ENCODE results near the gene PARP4. TPM values are rescaled to one million over a fixed set of nuclear protein-coding genes. Genes with fewer than 3 reads are reported as not detected.
"Not testable (repeated sequence)": the region's sequence is repeated elsewhere in the genome, so short reads cannot be mapped to it uniquely, and the experiment has no call there.

The PARP4 gene
- total RNA-seq, 1 donor from 2014 or later, result 30.3 TPM

DNA sequence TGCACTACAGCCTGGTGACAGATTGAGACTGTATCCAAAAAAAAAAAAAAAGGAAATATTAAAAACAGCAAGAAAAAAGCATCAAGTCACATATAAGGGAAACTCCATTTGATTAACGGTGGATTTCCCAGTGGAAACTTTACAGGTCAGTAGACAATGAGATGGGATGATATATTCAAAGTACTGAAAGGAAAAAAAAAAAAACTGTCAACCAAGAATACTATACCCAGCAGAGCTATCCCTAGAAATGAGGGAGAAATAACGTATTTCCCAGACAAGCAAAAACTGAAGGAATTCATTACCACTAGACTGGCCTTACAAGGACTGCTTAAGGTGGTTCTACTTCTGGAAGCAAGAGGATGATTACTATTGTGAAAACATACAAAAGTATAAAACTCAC, 115.8 kb downstream of the PARP4 start:
- Mint-ChIP-seq H3K36me3 (no peaks in the 10 kb centered on the region), H3K27ac (no peak overlapping the region), H3K4me1 (ENCODE audit: unreplicated experiment) (no peaks in the 10 kb centered on the region), H3K9me3 (peaks cover 13% of the 10 kb centered on the region), H3K4me3 (no peak overlapping the region), H3K27me3 (peaks cover 3% of the 10 kb centered on the region)
- TF ChIP-seq, protein P1, sequence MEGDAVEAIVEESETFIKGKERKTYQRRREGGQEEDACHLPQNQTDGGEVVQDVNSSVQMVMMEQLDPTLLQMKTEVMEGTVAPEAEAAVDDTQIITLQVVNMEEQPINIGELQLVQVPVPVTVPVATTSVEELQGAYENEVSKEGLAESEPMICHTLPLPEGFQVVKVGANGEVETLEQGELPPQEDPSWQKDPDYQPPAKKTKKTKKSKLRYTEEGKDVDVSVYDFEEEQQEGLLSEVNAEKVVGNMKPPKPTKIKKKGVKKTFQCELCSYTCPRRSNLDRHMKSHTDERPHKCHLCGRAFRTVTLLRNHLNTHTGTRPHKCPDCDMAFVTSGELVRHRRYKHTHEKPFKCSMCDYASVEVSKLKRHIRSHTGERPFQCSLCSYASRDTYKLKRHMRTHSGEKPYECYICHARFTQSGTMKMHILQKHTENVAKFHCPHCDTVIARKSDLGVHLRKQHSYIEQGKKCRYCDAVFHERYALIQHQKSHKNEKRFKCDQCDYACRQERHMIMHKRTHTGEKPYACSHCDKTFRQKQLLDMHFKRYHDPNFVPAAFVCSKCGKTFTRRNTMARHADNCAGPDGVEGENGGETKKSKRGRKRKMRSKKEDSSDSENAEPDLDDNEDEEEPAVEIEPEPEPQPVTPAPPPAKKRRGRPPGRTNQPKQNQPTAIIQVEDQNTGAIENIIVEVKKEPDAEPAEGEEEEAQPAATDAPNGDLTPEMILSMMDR (conservative IDR thresholded peaks at IDR 0.05), result no peak
- DNase-seq (ENCODE audit: extremely low spot score, unreplicated experiment), result no peak

DNA sequence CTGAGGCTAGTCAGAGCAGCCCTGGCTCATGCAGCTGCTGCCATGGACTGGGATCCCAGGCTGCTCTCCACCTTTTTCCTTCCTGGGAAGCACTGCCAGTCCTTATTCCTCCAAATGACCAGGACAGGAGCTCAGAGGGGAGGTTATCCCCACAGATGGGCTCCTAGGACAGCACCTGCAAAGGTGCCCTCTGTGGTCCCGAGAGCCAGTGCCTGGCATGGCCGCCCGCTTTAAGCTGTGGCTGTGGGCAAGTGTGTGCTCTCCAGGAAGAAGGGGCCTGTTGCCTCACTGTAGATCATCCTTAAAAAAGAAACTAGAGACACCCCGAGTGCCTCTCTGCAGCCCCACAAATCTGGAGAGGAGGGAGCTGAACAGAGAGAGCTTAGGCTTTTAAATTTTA, 119.6 kb downstream of the PARP4 start:
- no peak for DNase-seq (ENCODE audit: extremely low spot score, unreplicated experiment)
- Mint-ChIP-seq H3K27me3 (peaks cover 3% of the 10 kb centered on the region), H3K4me3 (no peak overlapping the region), H3K4me1 (ENCODE audit: unreplicated experiment) (no peaks in the 10 kb centered on the region), H3K27ac (no peak overlapping the region), H3K36me3 (no peaks in the 10 kb centered on the region), H3K9me3 (peaks cover 13% of the 10 kb centered on the region)
- TF ChIP-seq, protein P1 (conservative IDR thresholded peaks at IDR 0.05), result no peak

DNA sequence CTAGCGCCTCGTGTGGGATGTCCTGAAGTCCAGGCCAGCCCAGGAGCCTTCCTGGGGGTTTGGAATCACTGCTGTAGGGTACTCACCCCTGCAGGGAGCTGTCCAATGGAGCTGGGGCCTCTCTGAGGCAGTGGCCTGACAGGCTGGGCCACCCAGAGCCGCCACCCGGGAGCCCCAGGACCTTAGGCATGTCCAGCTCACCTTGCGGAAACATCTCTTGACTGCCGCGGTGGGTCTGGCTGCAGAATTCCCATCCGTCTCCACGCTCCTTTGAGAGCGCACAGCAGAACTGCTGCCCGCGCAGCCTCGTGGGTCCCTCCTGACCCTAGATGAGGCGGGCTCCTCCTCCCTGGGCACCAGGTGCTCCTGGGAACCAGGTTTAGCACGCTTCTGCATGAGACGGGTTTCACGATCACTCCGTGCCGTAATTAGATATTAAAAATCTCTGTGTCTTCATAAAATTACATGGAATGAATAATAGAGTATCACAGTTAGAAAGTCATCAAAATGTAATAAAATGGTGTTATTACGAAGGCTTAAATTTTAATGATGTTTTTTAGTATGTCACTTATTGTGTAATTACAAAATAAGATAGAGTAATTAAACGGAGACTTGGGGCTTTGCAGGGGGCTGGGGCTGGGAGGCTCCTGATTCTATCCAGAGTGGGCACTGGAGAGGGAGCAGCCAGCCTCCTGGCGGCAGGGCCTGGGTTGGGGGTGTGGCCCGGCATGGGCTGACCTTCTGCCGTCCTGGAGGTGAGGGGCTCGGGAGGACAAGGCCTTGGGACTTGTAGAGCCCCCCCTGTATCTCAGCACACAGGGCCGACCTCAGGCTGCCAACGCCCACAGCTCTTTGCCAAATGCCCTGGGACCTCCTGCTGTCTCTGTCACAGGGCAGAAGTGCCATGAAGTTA, 120.6 kb downstream of the PARP4 start:
- not testable (repeated sequence) for H3K27ac Mint-ChIP-seq; H3K4me1 Mint-ChIP-seq (ENCODE audit: unreplicated experiment); H3K4me3 Mint-ChIP-seq; DNase-seq (ENCODE audit: extremely low spot score, unreplicated experiment); H3K36me3 Mint-ChIP-seq; H3K27me3 Mint-ChIP-seq; H3K9me3 Mint-ChIP-seq

DNA sequence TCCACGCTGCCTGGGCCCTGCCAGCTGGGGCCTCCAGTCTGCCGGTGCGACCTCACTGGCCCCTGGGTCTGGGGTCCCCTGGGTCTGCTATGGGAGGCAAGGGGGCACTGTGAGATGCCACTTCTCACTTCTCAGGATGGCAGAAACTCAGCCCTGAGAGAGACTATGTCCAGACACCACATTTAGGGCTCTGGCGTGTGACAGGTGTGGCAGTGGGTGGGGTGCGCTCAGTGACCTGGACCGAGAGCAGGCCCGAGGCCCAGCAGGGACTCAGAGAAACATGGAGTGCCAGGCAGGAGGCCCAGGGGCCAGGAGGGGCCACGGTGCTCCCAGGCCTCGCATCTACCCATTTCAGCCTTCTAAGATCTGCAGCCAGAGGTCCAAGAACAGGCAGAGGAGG, 121.8 kb downstream of the PARP4 start:
- H3K27me3 Mint-ChIP-seq, H3K9me3 Mint-ChIP-seq: not testable (repeated sequence)

DNA sequence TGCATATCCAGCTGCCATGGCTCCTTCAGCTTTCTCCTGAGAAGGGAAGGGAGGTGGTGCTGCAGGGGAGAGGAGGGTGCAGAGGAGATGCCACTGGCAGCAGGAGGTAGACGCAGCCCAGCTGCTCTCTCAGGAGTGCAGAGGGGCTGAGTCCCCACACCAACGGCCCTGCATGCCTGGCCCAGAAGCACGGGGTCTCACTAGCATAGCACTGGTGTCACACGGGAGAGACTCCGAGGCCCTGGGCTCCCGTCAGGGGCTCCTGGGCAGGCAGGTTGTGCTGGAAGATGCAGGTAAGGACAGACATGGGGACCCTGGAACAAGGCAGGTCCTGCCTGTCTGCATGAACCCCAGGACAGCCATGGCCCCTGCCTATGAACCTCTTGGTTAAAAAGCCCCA, 123.1 kb downstream of the PARP4 start:
- H3K9me3 Mint-ChIP-seq, result no peaks in the 10 kb centered on the region
- DNase-seq (ENCODE audit: extremely low spot score, unreplicated experiment), result no peak
- H3K4me3 Mint-ChIP-seq, result no peak overlapping the region
- H3K27me3 Mint-ChIP-seq, result peaks cover 3% of the 10 kb centered on the region
- H3K27ac Mint-ChIP-seq, result no peak overlapping the region
- TF ChIP-seq, protein P1 (conservative IDR thresholded peaks at IDR 0.05), result no peak
- H3K36me3 Mint-ChIP-seq, result no peaks in the 10 kb centered on the region
- H3K4me1 Mint-ChIP-seq (ENCODE audit: unreplicated experiment), result no peaks in the 10 kb centered on the region

More for the DNA sequence above, 121.8 kb downstream of the PARP4 start:
- not testable (repeated sequence) for H3K27ac Mint-ChIP-seq; DNase-seq (ENCODE audit: extremely low spot score, unreplicated experiment); H3K4me1 Mint-ChIP-seq (ENCODE audit: unreplicated experiment); H3K4me3 Mint-ChIP-seq; H3K36me3 Mint-ChIP-seq

DNA sequence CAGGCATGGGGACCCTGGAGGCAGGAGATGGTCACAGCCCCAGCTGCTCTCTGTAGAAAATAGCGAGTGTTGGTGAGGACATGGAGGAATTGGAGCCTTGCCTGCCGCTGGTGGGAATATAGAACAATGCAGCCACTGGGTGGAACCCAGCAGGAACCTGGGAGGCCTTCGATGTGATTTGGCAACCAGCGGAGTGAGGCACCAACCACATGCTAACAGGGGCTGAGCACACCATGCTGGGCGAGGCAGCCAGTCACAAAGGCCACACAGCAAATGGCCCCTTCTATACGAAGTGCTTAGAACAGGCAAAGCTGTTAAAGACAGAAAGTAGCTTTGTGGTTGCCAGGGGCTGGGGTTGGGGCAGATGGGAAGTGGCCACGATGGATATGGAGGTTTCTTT, 123.8 kb downstream of the PARP4 start:
- H3K4me1 Mint-ChIP-seq (ENCODE audit: unreplicated experiment); DNase-seq (ENCODE audit: extremely low spot score, unreplicated experiment); H3K4me3 Mint-ChIP-seq; H3K27me3 Mint-ChIP-seq; H3K27ac Mint-ChIP-seq; H3K9me3 Mint-ChIP-seq; H3K36me3 Mint-ChIP-seq: not testable (repeated sequence)

DNA sequence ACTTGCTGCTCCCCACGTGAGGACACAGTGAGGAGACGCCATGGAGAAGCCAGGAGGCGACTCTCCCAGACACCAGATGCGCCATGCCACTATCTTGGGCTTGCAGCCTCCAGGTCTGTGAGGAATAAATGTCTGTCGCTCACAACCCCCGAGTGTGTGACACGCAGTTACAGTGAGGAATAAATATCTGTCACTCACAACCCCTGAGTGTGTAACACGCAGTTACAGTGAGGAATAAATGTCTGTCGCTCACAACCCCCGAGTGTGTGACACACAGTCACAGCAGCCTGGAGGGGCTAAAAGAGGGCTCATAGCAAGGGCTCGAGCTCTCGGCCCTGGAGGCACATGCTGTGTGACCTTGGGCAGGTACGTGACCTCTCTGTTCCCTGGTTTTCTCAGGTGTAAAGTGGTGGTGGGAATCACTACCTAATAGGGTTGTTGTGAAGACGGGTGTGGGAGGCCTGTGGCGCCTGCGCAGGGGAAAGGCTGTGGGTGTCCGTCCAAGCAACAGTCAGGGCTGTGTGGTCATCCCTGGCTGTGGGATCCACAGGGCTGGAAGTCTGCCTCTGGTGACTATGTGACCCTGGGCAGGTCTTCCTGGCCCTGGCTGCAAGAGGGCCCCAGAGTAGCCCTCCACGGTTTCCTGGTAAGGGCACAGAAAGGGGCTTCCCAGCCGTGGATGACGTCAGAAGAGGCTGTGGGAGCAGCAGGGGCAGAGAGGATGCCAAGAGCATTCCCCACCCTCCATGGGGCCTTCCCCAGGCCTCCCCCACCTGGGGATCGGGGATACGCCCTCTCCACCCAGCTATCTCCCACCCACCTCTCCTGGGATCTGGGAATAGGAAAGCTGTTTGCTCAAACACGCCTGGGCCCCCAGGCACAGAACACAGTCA, 125.5 kb downstream of the PARP4 start:
- DNase-seq (ENCODE audit: extremely low spot score, unreplicated experiment), result no peak
- H3K4me3 Mint-ChIP-seq, result no peak overlapping the region
- H3K4me1 Mint-ChIP-seq (ENCODE audit: unreplicated experiment), result no peaks in the 10 kb centered on the region
- no peaks in the 10 kb centered on the region for H3K36me3 Mint-ChIP-seq
- H3K27ac Mint-ChIP-seq, result no peak overlapping the region
- peaks cover 3% of the 10 kb centered on the region for H3K27me3 Mint-ChIP-seq
- TF ChIP-seq, protein P1 (conservative IDR thresholded peaks at IDR 0.05), result no peak
- H3K9me3 Mint-ChIP-seq, result no peaks in the 10 kb centered on the region
